HepG2 (cell line): Measurements from ENCODE around the gene WSB2.

Source experiments
- CHD4 ChIP-seq: fragments of 200-600 bp; sonication (generic); IDR thresholded peaks from 2 replicates; pipeline ENCODE4 v1.7.0; 2017; ENCODE audit warnings: mild to moderate bottlenecking, low read length, borderline replicate concordance
- RAD21 ChIP-seq: fragments of 450-650 bp; formaldehyde crosslinking; IDR thresholded peaks from 2 replicates; pipeline ENCODE4 v1.5.0; 2020; ENCODE audit warnings: mild to moderate bottlenecking
- ZC3H4 ChIP-seq: sonication (generic); formaldehyde crosslinking; IDR thresholded peaks from 2 replicates; pipeline ENCODE4 v1.4.0; 2020; ENCODE audit warnings: missing genetic modification reagents, borderline replicate concordance
- TF ChIP-seq, protein P1 (sequence below): sonication (generic); formaldehyde crosslinking; conservative IDR thresholded peaks from 2 replicates; pipeline ENCODE4 v1.8.0; 2022; ENCODE audit warnings: mild to moderate bottlenecking, moderate library complexity, missing genetic modification reagents
- TF ChIP-seq, protein P2 (sequence below): sonication (generic); formaldehyde crosslinking; IDR thresholded peaks from 2 replicates; pipeline ENCODE4 v1.4.0; 2020; ENCODE audit warnings: missing genetic modification reagents, low read depth, mild to moderate bottlenecking, borderline replicate concordance

DNA sequence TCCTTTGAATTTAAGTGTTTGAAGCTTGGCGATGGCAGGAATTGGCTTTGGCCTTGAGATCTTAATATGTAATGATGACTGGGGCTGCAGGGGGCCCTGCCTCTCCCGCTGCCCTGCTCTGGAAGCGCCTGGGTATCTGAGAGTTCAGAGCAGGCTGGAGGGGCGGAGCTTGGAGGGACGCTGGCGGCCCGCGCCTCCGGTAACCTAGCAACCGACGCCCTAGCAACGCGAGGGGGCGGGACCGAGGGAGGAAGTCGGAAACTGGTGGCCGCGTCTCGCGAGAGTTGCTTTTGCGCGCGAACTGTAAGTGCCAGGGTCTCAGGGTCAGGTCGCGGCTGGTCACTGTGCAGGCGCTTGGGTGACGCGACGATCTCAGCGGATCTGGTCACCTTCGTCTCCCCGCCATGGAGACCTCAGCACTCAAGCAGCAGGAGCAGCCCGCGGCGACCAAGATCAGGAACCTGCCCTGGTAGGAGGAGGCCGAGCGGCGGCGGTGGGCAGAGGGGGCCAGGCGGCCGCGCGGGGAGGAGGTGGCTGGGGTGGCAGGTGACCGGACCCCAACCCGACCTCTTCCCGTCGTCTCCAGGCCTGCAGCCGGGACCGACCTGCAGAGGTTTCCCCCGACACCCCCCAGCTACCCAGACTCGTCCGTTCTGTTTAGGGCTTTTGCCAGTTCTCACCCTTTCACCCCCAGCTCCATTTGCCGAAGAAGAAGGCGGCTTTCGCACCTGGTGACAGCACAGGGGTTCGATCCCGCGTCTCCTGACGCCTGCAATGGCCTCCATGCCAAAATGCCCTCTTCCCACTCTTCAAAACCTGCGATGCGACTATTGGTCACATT, 44.3 kb downstream of the WSB2 start, which contains the start of gene RFC5:
- TF ChIP-seq ZC3H4 (CRISPR knock-in tag) (no peak), CHD4 (no peak), RAD21 (CRISPR knock-in tag) (no peak)
- TF ChIP-seq, protein P1, sequence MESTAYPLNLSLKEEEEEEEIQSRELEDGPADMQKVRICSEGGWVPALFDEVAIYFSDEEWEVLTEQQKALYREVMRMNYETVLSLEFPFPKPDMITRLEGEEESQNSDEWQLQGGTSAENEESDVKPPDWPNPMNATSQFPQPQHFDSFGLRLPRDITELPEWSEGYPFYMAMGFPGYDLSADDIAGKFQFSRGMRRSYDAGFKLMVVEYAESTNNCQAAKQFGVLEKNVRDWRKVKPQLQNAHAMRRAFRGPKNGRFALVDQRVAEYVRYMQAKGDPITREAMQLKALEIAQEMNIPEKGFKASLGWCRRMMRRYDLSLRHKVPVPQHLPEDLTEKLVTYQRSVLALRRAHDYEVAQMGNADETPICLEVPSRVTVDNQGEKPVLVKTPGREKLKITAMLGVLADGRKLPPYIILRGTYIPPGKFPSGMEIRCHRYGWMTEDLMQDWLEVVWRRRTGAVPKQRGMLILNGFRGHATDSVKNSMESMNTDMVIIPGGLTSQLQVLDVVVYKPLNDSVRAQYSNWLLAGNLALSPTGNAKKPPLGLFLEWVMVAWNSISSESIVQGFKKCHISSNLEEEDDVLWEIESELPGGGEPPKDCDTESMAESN (CRISPR knock-in tag), result peak; percentile 74; the same call in 1 of the 2 replicates
- TF ChIP-seq, protein P2, sequence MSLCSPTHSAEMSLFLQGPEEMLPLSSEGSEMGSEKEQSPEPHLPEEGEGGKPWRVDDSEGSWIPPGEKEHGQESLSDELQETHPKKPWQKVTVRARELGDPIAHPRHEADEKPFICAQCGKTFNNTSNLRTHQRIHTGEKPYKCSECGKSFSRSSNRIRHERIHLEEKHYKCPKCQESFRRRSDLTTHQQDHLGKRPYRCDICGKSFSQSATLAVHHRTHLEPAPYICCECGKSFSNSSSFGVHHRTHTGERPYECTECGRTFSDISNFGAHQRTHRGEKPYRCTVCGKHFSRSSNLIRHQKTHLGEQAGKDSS (CRISPR knock-in tag), result no peak
